GM19025 (cell line): ENCODE measurements around the gene AGBL1.

Experiments used
- ATAC-seq: cut with Tn5 transposase; IDR thresholded peaks from one replicate; pipeline ENCODE4 v1.9.1; 2021; ENCODE audit warnings: mild to moderate bottlenecking, low read depth, moderate library complexity; ENCODE audit not compliant: unreplicated experiment

The AGBL1 gene

DNA sequence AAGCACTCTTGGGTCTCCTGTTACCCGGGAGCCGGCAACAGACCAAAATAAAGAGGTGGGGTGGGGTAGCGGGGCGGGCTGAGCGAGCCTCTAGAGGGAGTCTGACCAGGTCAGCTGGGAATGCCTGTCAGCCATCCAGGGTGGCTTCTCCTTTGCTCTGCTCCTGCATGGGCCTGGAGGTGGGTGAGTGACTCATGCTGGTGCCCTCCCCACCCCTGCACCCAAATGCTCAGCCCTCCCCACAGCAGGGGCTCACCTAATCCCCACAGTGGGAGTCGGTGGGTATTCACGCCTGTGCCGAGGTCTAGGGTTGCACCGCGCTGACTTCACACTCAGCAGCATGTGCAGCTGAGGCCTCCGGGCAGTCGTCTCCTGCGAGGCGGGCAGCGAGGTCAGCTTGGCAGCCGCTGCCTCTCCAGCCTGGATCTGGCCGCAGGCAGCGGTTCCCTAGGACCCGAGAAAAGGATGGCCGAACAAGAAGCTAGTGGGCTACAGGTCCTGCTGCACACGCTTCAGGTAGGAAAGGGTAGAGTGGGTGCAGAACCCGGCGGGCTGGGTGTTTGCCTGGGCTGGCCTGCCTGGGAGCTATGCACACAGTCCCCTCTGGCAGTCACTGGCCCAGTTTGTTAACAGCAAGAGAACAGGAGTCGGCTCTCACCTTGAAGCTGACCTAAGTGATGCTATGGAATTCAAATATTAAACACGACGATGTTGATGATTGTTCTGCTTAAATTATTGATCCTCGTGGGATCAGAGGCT is at the start of gene AGBL1:
TSS of gene AGBL1 (plus strand) at position 364 of the 759 bp plus-strand sequence.
- no peak for ATAC-seq

- ATAC-seq: no peak
These were observed 44.8 kb upstream of the AGBL1 start for GRCh38 chr15:86034904-86035303.

- ATAC-seq: no peak
These were observed 43.4 kb upstream of the AGBL1 start for GRCh38 chr15:86036243-86036642.

DNA sequence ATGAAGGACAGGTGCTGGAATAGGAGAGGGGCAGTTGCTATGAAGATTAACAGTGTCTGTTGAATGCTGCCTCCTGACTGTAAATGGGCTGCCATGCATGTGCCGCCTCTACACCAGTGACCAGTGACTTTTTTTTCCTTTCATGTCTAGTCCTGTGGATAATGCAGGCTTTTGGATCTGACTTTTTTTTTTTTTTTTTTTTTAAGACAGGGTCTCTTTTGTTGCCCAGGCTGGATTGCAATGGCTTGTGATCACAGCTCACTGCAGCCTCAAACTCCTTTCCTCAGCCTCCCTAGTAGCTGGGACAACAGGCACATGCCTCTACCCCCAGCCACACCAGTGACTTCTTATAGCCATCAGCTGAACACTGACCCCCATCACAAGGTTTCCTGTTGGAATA is 41.2 kb upstream of the AGBL1 start:
- ATAC-seq: no peak

DNA sequence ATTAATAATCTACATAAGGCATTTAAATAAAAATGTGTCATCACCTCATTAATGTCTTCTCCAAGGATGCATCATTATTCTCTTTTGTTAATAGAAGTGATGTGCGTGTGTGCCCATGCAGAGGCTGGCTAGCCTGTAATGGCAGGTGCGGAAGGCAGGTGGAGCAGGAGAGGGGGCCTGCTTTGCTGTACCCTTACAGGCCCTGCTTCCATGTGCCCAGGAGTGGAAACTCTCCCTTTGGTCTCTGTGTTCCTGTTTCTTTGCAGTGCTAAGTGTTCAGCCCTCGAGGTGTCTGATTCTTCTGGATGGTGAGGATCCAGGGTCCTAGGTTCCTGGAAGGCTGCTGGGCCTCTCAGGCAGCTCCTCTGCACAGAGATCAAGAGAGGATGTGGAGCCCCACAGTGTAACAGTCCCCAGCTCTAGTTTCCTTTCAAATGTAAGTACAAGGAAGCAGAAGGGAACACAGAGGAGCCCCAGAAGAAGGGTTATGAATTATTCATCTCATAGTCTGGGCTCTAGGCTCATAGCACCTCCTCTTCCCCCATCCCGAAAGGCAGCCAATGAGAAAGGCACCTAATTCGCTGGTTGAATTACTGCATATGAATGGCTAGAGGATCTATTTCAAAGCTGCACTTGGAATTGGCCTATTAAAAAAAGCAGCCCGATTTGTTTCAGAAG is 39.2 kb upstream of the AGBL1 start:
- ATAC-seq: no peak

DNA sequence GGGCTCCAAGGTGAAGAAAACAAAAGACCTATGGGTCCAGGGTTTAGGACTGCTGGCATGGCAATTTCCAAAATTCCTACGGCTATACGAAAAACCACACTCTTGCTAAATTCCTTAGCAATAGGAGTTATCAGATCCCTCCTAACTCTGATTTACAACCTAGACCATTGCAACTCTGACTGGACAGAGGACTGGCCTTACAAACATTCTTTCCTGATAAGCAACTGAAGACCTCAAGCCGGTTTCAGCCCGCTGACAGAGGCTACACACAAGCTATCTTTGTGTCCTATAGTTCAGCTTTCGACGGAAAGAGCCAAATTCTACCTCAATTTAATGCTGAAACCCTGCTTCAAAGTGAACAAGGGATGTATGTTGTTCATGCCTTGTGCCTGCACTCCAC is 38.3 kb upstream of the AGBL1 start:
- no peak for ATAC-seq

- ATAC-seq: no peak
These were observed 37.4 kb upstream of the AGBL1 start for GRCh38 chr15:86042226-86042625.

GRCh38 chr15:86044981-86045380 is 34.7 kb upstream of the AGBL1 start:
- no peak for ATAC-seq

- no peak for ATAC-seq
These were observed 25.3 kb upstream of the AGBL1 start for GRCh38 chr15:86054338-86054737.

DNA sequence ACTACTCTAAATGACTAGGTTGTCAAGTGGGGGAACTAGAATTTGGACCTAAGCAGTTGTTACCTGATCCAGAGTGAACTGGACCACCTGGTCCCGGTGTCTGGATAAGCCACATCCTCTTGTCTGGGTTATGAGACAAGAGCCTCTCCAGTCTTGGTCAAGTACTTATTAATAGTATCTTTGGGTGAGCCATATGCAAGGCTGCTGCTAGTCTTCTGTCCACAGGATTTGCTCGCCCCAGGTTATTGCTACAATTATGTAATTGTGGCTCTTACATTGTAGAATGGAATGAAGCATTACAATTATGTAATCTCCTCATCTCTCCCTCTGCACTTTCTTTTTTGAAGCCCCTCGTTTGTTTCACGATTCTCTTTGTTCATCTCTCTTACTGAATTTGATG is 24.0 kb upstream of the AGBL1 start:
- ATAC-seq: no peak

- ATAC-seq: no peak
These were observed 19.8 kb upstream of the AGBL1 start for GRCh38 chr15:86059851-86060250.

DNA sequence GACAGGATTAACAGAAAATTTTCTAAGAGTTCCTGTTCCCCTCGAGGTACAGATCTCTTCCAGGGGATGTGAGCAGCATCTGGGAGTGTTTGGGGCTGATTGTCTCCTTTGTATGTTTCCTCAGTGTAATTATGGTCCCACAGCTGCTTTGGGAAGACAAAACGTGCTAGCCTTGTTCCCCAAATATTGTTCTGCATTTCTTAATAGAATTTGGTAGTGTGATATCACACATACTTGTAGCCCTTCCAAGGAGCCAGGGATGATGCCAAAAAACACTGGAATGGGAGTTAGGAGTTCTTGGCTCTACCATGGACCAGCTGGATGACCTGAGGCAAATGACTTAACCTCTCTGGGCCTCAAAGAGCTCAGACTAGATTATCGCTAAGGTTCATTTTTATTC is 19.0 kb upstream of the AGBL1 start:
- no peak for ATAC-seq

DNA sequence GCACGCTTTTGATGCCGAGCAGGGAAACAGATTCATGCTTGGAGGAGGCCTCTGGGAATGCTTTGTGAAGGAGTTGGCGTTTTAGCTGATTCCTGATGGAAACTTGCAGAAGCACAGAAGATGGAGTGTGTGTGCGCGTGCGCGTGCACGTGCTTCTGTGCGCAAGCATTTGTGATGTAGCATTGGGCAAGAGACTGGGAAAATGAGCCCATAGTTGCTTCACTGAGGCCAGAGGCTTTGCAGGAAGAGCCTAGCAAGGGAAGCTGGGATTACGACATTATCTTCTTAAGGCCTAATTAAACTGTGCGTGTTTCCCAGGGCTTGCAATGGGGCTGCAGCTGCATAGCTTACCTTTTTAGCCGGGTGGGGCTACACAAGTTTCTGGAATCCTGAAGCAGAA is 18.1 kb upstream of the AGBL1 start:
- ATAC-seq: no peak

DNA sequence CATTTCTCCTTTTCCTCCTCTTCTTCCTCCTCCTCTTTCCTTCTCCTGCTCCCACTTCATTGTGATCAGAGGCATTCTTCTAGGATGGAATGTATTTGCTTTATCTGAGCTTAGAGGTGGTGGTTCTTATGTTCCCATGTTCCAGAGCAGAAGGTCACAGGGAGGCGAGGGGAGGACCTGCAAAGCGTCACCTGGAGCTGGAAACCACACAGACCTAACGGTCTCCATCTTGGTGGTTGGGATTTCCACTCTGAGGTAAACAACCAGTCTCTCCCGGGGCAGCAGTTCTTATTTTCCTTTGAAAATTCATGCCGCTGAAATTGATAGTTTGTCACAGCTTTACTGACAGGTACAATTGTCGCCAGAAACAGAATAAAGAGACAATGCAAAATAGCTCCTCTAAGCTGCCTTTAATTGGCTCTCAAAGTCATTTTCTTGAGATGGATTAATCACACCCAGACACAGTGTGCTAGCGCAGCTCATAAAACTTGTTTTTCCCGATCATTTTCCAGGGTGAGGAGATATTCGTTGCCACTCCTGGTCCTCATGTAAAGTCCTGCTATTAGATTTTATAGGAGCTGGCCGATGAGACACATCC is 16.9 kb upstream of the AGBL1 start:
- ATAC-seq: no peak

- ATAC-seq: no peak
These were observed 16.1 kb upstream of the AGBL1 start for GRCh38 chr15:86063356-86064095.

GRCh38 chr15:86064326-86064725 is 15.3 kb upstream of the AGBL1 start:
- ATAC-seq: no peak

GRCh38 chr15:86066174-86066834 is 13.4 kb upstream of the AGBL1 start:
- no peak for ATAC-seq

GRCh38 chr15:86073281-86073680 is 6.4 kb upstream of the AGBL1 start:
- no peak for ATAC-seq

DNA sequence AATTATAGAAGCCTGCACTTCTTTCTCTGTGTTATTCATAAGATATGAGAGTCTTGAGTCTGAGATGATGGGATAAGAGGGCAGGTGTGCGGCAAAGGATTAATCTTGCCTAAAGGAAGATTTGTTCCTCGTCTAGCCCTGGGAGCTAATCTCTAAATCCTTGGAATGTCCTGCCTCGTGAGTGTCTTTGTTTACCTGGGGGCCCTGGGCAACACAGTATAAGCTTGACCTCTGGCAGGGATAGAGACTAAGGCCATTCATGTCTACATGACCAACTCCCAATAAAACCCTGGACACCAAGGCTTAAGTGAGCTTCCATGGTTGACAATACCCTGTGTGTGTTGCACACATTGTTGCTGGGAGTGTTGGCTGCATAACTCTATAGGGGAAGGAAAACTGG is 3.2 kb upstream of the AGBL1 start:
- ATAC-seq: no peak

GRCh38 chr15:86077070-86077469 is 2.6 kb upstream of the AGBL1 start:
- no peak for ATAC-seq

GRCh38 chr15:86080302-86080701 is 631 bp downstream of the AGBL1 start:
- no peak for ATAC-seq
